Upper lobe of right lung (tissue), 1 donor: ENCODE results near the gene PAPPA2. TPM values are rescaled to one million over a fixed set of nuclear protein-coding genes. Genes with fewer than 3 reads are reported as not detected.
"Not testable (repeated sequence)": the region's sequence is repeated elsewhere in the genome, so short reads cannot be mapped to it uniquely, and the experiment has no call there.

ENCODE experiments used
- ATAC-seq: fragments of 200-7000 bp; cut with Tn5 transposase; one replicate; pipeline ENCODE4 v1.9.1; 2020; ENCODE audit warnings: mild to moderate bottlenecking, moderate library complexity
- DNase-seq: peaks from one replicate; pipeline ENCODE4 v3.0.0-alpha.2; 2020
- H3K27ac ChIP-seq: fragments of 200-600 bp; one replicate; pipeline ENCODE4 v1.8.0; 2022
- H3K27me3 ChIP-seq: fragments of 200-600 bp; one replicate; pipeline ENCODE4 v1.8.0; 2022; ENCODE audit warnings: mild to moderate bottlenecking
- H3K36me3 ChIP-seq: fragments of 200-600 bp; one replicate; pipeline ENCODE4 v1.8.0; 2022
- H3K4me1 ChIP-seq: fragments of 200-600 bp; one replicate; pipeline ENCODE4 v1.8.0; 2022
- H3K4me3 ChIP-seq: fragments of 200-600 bp; one replicate; pipeline ENCODE4 v1.8.0; 2022; ENCODE audit warnings: mild to moderate bottlenecking
- H3K9me3 ChIP-seq: fragments of 200-600 bp; one replicate; pipeline ENCODE4 v1.8.0; 2022
- intact Hi-C: fragments of 100-400 bp; cut with DNase I; formaldehyde crosslinking; loops from one replicate; pipeline ENCODE4 v1.11.0; 2022
- long read RNA-seq: library from polyadenylated mRNA; unstranded; transcript quantifications from one replicate; pipeline ENCODE4 v2.0.0, GENCODE V29; 2021
- total RNA-seq: library from RNA; stranded (reverse); fragmentation: NEBNext Ultra II Directional; extraction: Animal tissue kit (Norgen Biotek cat#: 25700); gene quantifications from one replicate; pipeline ENCODE4 v1.2.1, GENCODE V29; 2021
- TF ChIP-seq, protein P1 (sequence below): fragments of 200-600 bp; IDR thresholded peaks from one replicate; pipeline ENCODE4 v1.8.0; 2022; ENCODE audit warnings: antibody characterized with exemption
- donor health status: DM: no; HTN: yes; CAD: no; lungs with severe emphysema.

Gene PAPPA2, protein sequence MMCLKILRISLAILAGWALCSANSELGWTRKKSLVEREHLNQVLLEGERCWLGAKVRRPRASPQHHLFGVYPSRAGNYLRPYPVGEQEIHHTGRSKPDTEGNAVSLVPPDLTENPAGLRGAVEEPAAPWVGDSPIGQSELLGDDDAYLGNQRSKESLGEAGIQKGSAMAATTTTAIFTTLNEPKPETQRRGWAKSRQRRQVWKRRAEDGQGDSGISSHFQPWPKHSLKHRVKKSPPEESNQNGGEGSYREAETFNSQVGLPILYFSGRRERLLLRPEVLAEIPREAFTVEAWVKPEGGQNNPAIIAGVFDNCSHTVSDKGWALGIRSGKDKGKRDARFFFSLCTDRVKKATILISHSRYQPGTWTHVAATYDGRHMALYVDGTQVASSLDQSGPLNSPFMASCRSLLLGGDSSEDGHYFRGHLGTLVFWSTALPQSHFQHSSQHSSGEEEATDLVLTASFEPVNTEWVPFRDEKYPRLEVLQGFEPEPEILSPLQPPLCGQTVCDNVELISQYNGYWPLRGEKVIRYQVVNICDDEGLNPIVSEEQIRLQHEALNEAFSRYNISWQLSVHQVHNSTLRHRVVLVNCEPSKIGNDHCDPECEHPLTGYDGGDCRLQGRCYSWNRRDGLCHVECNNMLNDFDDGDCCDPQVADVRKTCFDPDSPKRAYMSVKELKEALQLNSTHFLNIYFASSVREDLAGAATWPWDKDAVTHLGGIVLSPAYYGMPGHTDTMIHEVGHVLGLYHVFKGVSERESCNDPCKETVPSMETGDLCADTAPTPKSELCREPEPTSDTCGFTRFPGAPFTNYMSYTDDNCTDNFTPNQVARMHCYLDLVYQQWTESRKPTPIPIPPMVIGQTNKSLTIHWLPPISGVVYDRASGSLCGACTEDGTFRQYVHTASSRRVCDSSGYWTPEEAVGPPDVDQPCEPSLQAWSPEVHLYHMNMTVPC (N-terminal part only)
- total RNA-seq = 0.17 TPM
- long read RNA-seq, partial matches to known transcripts = 1 of 1 reads
- long read RNA-seq, other reads (novel, unspliced or antisense) = 0 of 1 reads

DNA sequence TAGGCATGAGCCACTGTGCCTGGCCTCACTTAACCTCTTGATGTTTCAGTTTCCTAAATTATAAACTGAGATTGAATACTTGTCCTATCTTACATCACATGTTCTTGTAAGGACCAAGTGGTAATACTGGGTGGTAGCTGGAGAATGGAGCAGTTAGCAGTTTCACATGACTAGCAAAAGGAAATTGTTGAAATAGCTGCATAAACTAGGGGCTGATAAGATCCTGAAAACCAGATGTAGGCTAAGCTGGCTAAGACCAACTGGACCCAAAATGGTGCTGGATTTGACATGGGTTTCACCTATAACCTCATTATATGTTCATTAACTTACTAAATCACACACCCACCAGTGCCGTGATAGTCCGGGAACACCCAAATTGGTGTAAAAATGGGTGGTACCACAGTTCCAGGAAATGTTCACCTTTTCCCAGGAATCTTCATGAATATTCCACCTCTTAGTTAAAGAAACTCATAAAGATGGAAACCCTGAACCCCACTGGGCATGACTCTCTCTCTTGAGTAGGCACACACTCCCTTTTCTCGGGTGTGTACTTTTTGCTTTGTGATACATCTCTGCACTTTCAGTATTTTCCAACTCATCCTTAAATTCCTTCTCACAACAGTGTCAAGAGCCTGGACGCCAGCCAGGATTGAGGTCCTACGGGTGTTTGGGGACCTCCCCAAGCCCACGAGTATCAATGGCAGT is at the start of gene PAPPA2:
PAPPA2 (plus strand) TSS at position 502 of the 705 bp plus-strand sequence. CDS start 93,148 bp downstream, outside the sequence.
- DNase-seq = no peak
- H3K27me3 ChIP-seq = no peaks in the 10 kb centered on the region
- no peak within 1 kb of the TSS for H3K4me3 ChIP-seq
- no peak within 1 kb of the TSS for H3K27ac ChIP-seq
- no peaks in the 10 kb centered on the region for H3K4me1 ChIP-seq
- no peaks in the 10 kb centered on the region for H3K9me3 ChIP-seq
- intact Hi-C loops = no loop called here
- TF ChIP-seq, protein P1, sequence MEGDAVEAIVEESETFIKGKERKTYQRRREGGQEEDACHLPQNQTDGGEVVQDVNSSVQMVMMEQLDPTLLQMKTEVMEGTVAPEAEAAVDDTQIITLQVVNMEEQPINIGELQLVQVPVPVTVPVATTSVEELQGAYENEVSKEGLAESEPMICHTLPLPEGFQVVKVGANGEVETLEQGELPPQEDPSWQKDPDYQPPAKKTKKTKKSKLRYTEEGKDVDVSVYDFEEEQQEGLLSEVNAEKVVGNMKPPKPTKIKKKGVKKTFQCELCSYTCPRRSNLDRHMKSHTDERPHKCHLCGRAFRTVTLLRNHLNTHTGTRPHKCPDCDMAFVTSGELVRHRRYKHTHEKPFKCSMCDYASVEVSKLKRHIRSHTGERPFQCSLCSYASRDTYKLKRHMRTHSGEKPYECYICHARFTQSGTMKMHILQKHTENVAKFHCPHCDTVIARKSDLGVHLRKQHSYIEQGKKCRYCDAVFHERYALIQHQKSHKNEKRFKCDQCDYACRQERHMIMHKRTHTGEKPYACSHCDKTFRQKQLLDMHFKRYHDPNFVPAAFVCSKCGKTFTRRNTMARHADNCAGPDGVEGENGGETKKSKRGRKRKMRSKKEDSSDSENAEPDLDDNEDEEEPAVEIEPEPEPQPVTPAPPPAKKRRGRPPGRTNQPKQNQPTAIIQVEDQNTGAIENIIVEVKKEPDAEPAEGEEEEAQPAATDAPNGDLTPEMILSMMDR = no peak
- no peak for ATAC-seq
- H3K36me3 ChIP-seq = no peaks in the 10 kb centered on the region

DNA sequence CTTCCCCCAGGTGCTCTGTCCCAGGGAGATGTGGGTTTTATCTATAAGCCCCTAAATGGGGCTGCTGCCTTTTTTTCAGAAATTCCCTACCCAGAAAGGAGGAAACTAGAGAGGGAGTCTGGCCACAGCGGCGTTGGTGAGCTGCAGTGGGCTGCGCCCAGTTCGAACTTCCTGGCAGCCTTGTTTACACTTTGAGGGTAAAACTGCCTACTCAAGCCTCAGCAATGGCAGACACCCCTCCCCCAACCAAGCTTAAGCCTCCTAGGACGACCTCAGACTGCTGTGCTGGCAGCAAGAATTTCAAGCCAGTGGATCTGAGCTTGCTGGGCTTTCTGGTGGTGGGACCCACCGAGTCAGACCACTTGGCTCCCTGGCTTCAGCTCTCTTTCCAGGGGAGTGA is 46.2 kb upstream of the PAPPA2 start:
- H3K4me1 ChIP-seq = no peaks in the 10 kb centered on the region
- TF ChIP-seq, protein P1 = no peak
- no peak overlapping the region for H3K4me3 ChIP-seq
- intact Hi-C loops = no loop called here
- no peaks in the 10 kb centered on the region for H3K36me3 ChIP-seq
- ATAC-seq = no peak
- no peak overlapping the region for H3K27ac ChIP-seq
- peak; percentile 28 for DNase-seq
- H3K27me3 ChIP-seq = no peaks in the 10 kb centered on the region
- no peaks in the 10 kb centered on the region for H3K9me3 ChIP-seq

- H3K4me3 ChIP-seq, DNase-seq, ATAC-seq, intact Hi-C loops, H3K36me3 ChIP-seq, H3K4me1 ChIP-seq, H3K27me3 ChIP-seq, H3K27ac ChIP-seq, H3K9me3 ChIP-seq: not testable (repeated sequence)
These were observed 43.4 kb upstream of the PAPPA2 start for GRCh38 chr1:176419608-176420007.

DNA sequence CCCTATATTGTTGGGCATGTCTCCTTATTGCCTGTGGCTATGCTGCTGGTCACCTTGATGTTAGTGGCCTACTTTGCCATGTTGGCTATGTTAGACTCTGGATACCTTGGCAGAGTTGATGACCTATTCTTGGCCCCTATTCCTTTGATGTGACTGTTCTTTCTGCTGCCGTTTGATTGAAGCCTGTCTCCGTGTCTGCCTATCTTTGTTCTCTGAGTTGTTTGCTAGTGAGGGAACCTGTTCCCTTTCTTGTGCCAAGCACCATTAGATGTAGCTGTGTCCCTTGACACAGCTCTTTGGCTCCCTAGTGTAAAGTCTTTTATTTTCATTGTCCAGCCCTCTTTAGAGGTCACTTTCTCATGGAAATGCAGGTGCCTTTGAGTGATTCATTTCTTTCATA is 28.7 kb upstream of the PAPPA2 start:
- no peak for DNase-seq
- H3K36me3 ChIP-seq = no peaks in the 10 kb centered on the region
- H3K27me3 ChIP-seq = no peaks in the 10 kb centered on the region
- no peak for ATAC-seq
- no peak overlapping the region for H3K27ac ChIP-seq
- H3K9me3 ChIP-seq = no peaks in the 10 kb centered on the region
- no peaks in the 10 kb centered on the region for H3K4me1 ChIP-seq
- no peak overlapping the region for H3K4me3 ChIP-seq
- intact Hi-C loops = no loop called here
- TF ChIP-seq, protein P1 = no peak

DNA sequence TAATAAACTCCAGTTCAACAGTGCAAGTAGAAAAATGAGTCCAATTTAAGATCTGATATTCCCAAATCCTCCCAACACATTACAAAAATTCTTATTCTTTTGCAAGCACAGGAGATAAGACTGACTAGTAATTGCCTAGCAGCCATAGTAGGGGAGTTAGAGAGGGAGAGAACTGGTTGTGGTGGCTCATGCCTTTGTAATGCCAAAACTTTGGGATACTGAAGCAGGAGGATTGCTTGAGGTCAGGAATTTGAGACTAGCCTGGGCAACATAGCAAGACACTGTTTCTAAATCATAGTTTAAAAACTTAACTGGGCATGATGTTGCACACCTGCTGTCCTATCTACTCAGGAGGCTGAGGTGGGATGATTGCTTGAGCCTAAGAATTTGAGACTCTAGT is 26.7 kb upstream of the PAPPA2 start:
- H3K4me3 ChIP-seq = no peak overlapping the region
- no peak overlapping the region for H3K27ac ChIP-seq
- no peaks in the 10 kb centered on the region for H3K9me3 ChIP-seq
- TF ChIP-seq, protein P1 = no peak
- DNase-seq (no peak), ATAC-seq (no peak)
- no peaks in the 10 kb centered on the region for H3K27me3 ChIP-seq
- intact Hi-C loops = no loop called here
- no peaks in the 10 kb centered on the region for H3K36me3 ChIP-seq
- no peaks in the 10 kb centered on the region for H3K4me1 ChIP-seq
